Endothelial cell of umbilical vein (primary cell): Measurements from ENCODE around the gene MCL1. TPM values are rescaled to one million over a fixed set of nuclear protein-coding genes. Genes with fewer than 3 reads are reported as not detected.
A peak's percentile ranks its signal among the peaks of the same experiment; 100 is the strongest.

Experiments
- BruUV-seq: library from RNA; stranded (reverse); fragments of 400-500 nt; replicated peaks from 2 replicates; lab custom pipeline; 2021; lab: Mats Ljungman, UMichigan
- CTCF ChIA-PET: fragments of 300-600, 350-600 bp; sonication (Branson Sonifier 250); formaldehyde crosslinking; loops from one replicate; lab custom pipeline; 2021; ENCODE audit warnings: antibody characterized with exemption, inconsistent platforms; lab: Charles Lee
- POLR2A ChIA-PET: fragments of 300-600, 350-600 bp; sonication (Branson Sonifier 250); formaldehyde crosslinking; loops from one replicate; lab custom pipeline; 2021; ENCODE audit warnings: antibody characterized with exemption, inconsistent platforms; lab: Charles Lee
- DNase-seq: peaks from one replicate; pipeline ENCODE4 v3.0.0-alpha.2; 2011; ENCODE audit warnings: low read depth, low spot score
- FAIRE-seq: peaks from 2 replicates; lab custom pipeline; 2011; peaks lifted over from hg19 to GRCh38; lab: Jason Lieb, UNC
- H2AFZ ChIP-seq: 2 replicates; pipeline ENCODE4 v1.6.0; 2012; ENCODE audit warnings: low read depth, low read length, control low read depth, inconsistent platforms
- H3K27ac ChIP-seq: 2 replicates; pipeline ENCODE4 v1.5.1; 2011; ENCODE audit warnings: low read depth, mild to moderate bottlenecking, control low read depth, low read length, moderate library complexity; ENCODE audit not compliant: insufficient read depth
- H3K27me3 ChIP-seq, 2 experiments: 2 replicates each; pipeline versions ENCODE4 v1.6.0 to v1.6.1; 2011; ENCODE audit warnings: low read length in 2 of 2, mixed read lengths in 1 of 2; ENCODE audit not compliant: control insufficient read depth in 2 of 2, insufficient read depth in 2 of 2
- H3K36me3 ChIP-seq, 2 experiments: 2 replicates in 1 of 2; 3 replicates in 1 of 2; pipeline ENCODE4 v1.5.1; 2011; ENCODE audit warnings: low read length in 2 of 2, mild to moderate bottlenecking in 1 of 2, moderate library complexity in 1 of 2; ENCODE audit not compliant: control insufficient read depth in 2 of 2, insufficient read depth in 2 of 2; ENCODE audit errors: extremely low read depth in 1 of 2
- H3K4me1 ChIP-seq: 3 replicates; pipeline ENCODE4 v1.5.1; 2011; ENCODE audit warnings: mild to moderate bottlenecking, low read length; ENCODE audit not compliant: control insufficient read depth, insufficient read depth; ENCODE audit errors: extremely low read depth
- H3K4me2 ChIP-seq: 2 replicates; pipeline ENCODE4 v1.6.1; 2011; ENCODE audit warnings: low read length, control low read depth, mixed read lengths; ENCODE audit not compliant: insufficient read depth
- H3K4me3 ChIP-seq, 3 experiments: fragments of 200-600 bp in 1 of 3; sonication (generic), shearing (Covaris generic) in 1 of 3; replicated peaks in 1 of 3; 2 replicates each; pipeline ENCODE4 v1.5.1; 2011 to 2016; ENCODE audit warnings: control low read depth in 3 of 3, low read length in 3 of 3, mild to moderate bottlenecking in 2 of 3, inconsistent platforms in 1 of 3, low read depth in 1 of 3, moderate library complexity in 1 of 3; ENCODE audit not compliant: insufficient read depth in 1 of 3
- H3K79me2 ChIP-seq: 2 replicates; pipeline ENCODE4 v1.6.0; 2012; ENCODE audit warnings: low read length, inconsistent platforms; ENCODE audit not compliant: control insufficient read depth, insufficient read depth
- H3K9ac ChIP-seq: replicated peaks from 2 replicates; pipeline ENCODE3; 2011; ENCODE audit warnings: low read length, control low read depth; ENCODE audit not compliant: insufficient read depth; ENCODE audit errors: extremely low read depth
- H3K9me1 ChIP-seq: replicated peaks from 3 replicates; pipeline ENCODE4 v1.6.0; 2011; ENCODE audit warnings: mild to moderate bottlenecking, low read length; ENCODE audit not compliant: control insufficient read depth, insufficient read depth; ENCODE audit errors: extremely low read depth
- H3K9me3 ChIP-seq: replicated peaks from 2 replicates; pipeline ENCODE4 v1.5.1; 2012; ENCODE audit warnings: low read length, inconsistent platforms; ENCODE audit not compliant: control insufficient read depth, insufficient read depth
- H4K20me1 ChIP-seq: replicated peaks from 2 replicates; pipeline ENCODE3; 2011; ENCODE audit warnings: mild to moderate bottlenecking, low read length; ENCODE audit not compliant: control insufficient read depth, insufficient read depth; ENCODE audit errors: extremely low read depth
- EZH2 ChIP-seq: IDR thresholded peaks from 2 replicates; pipeline ENCODE4 v1.6.1; 2012; ENCODE audit warnings: borderline replicate concordance, low read depth, mild to moderate bottlenecking, moderate library complexity, low read length, inconsistent platforms; ENCODE audit not compliant: severe bottlenecking
- FOS ChIP-seq: IDR thresholded peaks from 2 replicates; pipeline ENCODE4 v1.6.1; 2011; ENCODE audit warnings: mild to moderate bottlenecking, low read length, moderate library complexity, borderline replicate concordance; ENCODE audit not compliant: insufficient read depth
- GATA2 ChIP-seq: IDR thresholded peaks from 2 replicates; pipeline ENCODE4 v1.7.0; 2011; ENCODE audit warnings: low read depth, mild to moderate bottlenecking, moderate library complexity, mixed read lengths, low read length; ENCODE audit not compliant: insufficient read length, insufficient read depth
- JUN ChIP-seq: IDR thresholded peaks from 2 replicates; pipeline ENCODE4 v1.6.1; 2011; ENCODE audit warnings: borderline replicate concordance, low read depth; ENCODE audit not compliant: insufficient read length, insufficient read depth
- MYC ChIP-seq: IDR thresholded peaks from one replicate; pipeline ENCODE4 v1.6.1; 2011; ENCODE audit warnings: mild to moderate bottlenecking, low read depth, low read length
- POLR2A ChIP-seq: IDR thresholded peaks from 2 replicates; pipeline ENCODE4 v1.6.1; 2012; ENCODE audit warnings: low read depth, mild to moderate bottlenecking, control low read depth, low read length
- POLR2AphosphoS5 ChIP-seq: IDR thresholded peaks from 2 replicates; pipeline ENCODE4 v1.6.1; 2012; ENCODE audit warnings: low read depth, mild to moderate bottlenecking, control low read depth, low read length, moderate library complexity; ENCODE audit not compliant: insufficient read depth
- dilution Hi-C: fragments of 300-500 bp; cut with MboI; formaldehyde crosslinking; loops from one replicate; pipeline ENCODE4 v1.15.0; 2019; ENCODE audit warnings: low sequenced_read_pairs; ENCODE audit not compliant: extremely low pct_ligation_motif_present
- intact Hi-C: fragments of 100-400 bp; cut with micrococcal nuclease; formaldehyde crosslinking; loops from one replicate; pipeline ENCODE4 v1.10.0; 2022
- polyA plus RNA-seq, 4 experiments: library from polyadenylated mRNA; depleted of rRNA in 3 of 4; stranded (reverse) in 3 of 4; unstranded in 1 of 4; fragments of >200 nt; gene quantifications; 2 replicates each; pipeline versions ENCODE4 v1.2.1 to v1.2.3, GENCODE V29; 2011 to 2012; ENCODE audit warnings: missing spikeins in 1 of 4
- total RNA-seq: library from RNA; stranded (reverse); gene quantifications from 2 replicates; pipeline ENCODE4 v1.2.3, GENCODE V29; 2021

MCL1 gene
- total and polyA plus RNA-seq, 2 donors (not counting 3 experiments of a cell fraction or from before 2014, with no cell fraction given) = 87.3 to 186 TPM

DNA sequence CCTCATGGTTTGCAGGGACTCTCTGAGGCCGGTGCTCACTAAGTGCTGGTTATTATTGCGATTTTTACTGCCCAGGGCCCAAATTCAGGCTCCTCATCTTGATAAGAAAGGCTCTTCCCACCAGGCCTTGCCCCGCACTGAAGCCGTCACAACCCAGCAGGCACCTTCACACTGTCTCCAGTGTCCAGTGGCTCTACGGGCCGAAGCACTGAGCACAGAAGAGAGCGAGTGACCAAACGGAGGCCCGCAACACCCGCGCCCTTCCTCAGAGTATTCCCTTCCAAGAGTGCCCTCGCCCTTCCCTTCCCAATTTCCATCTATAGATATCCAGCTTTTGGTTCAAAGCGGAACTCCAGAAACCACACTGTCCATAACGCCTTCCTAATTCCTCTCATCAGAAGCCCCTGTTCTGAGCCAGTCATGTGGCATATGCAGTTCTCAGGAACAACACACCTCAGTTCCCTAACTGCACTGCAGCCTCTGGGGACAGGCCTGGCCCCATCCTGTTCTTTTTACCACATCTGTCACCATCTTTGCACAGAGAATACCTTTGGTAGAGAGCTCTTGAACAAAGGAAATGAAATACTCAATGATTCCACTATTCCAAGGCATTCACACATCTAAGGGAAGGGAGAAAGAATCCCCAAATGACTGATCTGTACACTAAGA is 48.8 kb downstream of the MCL1 start:
- no peak for TF ChIP-seq MYC
- no peak for TF ChIP-seq POLR2A
- no peak overlapping the region for H2AFZ ChIP-seq
- no peaks in the 10 kb centered on the region for H3K4me1 ChIP-seq
- dilution Hi-C loops (no loop called here), intact Hi-C loops (no loop called here)
- ChIA-PET POLR2A (no interaction called here), CTCF (interaction anchor here (1.1 to 3.7 kb wide), 4 partner anchors 10 to 275 kb away, joined by 4 to 23 read pairs (median 20); no protein-coding TSS in a partner anchor)
- H3K9ac ChIP-seq = no peak overlapping the region
- no peaks in the 10 kb centered on the region for H3K9me3 ChIP-seq
- H3K9me1 ChIP-seq = no peaks in the 10 kb centered on the region
- H3K4me3 ChIP-seq = no peak overlapping the region
- H3K4me2 ChIP-seq = no peak overlapping the region
- DNase-seq (no peak), FAIRE-seq (no peak)
- no peaks in the 10 kb centered on the region for H3K36me3 ChIP-seq
- H3K79me2 ChIP-seq = no peaks in the 10 kb centered on the region
- H4K20me1 ChIP-seq = no peaks in the 10 kb centered on the region
- H3K27ac ChIP-seq = no peak overlapping the region
- no peaks in the 10 kb centered on the region for H3K27me3 ChIP-seq
- BruUV-seq = no TSS peak

DNA sequence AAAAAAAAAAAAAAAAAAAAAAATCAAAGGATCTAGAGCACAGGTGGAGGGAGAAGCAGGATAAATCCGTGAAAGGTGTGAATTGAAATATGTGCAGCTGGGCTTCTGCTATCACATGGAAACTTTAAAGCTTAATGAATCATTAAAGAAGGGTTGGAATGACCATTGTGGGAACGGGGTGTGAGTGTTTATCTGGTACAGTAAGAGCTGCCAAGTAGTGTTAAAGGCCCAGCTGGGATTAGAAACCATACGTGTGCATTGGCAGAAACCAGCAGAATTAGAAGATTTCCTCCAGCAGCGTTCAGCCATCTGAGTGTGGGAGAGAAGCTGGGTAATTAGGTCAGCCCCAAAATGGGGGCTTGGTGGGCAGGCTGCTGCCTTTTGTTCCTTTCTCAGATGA is 50.4 kb downstream of the MCL1 start:
- BruUV-seq = no TSS peak
- Histone ChIP-seq H3K27me3 (no peaks in the 10 kb centered on the region), H4K20me1 (no peaks in the 10 kb centered on the region), H3K9me1 (no peaks in the 10 kb centered on the region), H3K27ac (no peak overlapping the region), H3K79me2 (no peaks in the 10 kb centered on the region), H3K4me2 (no peak overlapping the region), H3K9ac (no peak overlapping the region), H3K4me1 (no peaks in the 10 kb centered on the region), H3K4me3 (no peak overlapping the region), H3K36me3 (no peaks in the 10 kb centered on the region), H2AFZ (peak overlapping the region; percentile 6), H3K9me3 (no peaks in the 10 kb centered on the region)
- no peak for FAIRE-seq
- TF ChIP-seq POLR2AphosphoS5 (no peak), EZH2 (no peak), GATA2 (no peak), POLR2A (no peak), JUN (no peak), FOS (no peak)
- CTCF ChIA-PET = interaction anchor here (0.7 to 1.0 kb wide), 2 partner anchors 12 to 15 kb away, joined by 3 read pairs; no protein-coding TSS in a partner anchor
- POLR2A ChIA-PET = no interaction called here
- intact Hi-C loops = no loop called here
- no peak for DNase-seq
- dilution Hi-C loops = no loop called here
